ENCODE data around the gene SNX32.

- no peak for TF ChIP-seq CTCF (IDR thresholded peaks at IDR 0.05)
- TF ChIP-seq POLR2A (IDR thresholded peaks at IDR 0.05): no peak
These were observed 18.7 kb upstream of the SNX32 start for GRCh38 chr11:65814986-65815565.
